OCI-LY3 (cell line): Measurements from ENCODE around the gene ENDOU.

ENCODE experiments used
- H2AFZ ChIP-seq: fragments of 200-600, 300-600 bp; shearing (Covaris generic); 2 replicates; pipeline ENCODE4 v1.6.0; 2014; ENCODE audit warnings: antibody characterized with exemption, low read depth, low read length
- H3K27ac ChIP-seq: fragments of 200-600, 300-600 bp; sonication (generic); 2 replicates; pipeline ENCODE4 v1.5.1; 2014; ENCODE audit warnings: mild to moderate bottlenecking, low read length, moderate library complexity, mixed read lengths
- H3K27me3 ChIP-seq: fragments of 200-600, 300-600 bp; sonication (generic); 2 replicates; pipeline ENCODE4 v1.6.1; 2014; ENCODE audit warnings: low read depth, low read length, mixed read lengths
- H3K36me3 ChIP-seq: fragments of 200-600, 300-600 bp; sonication (generic); replicated peaks from 2 replicates; pipeline ENCODE3; 2014; ENCODE audit warnings: low read depth, low read length, mixed read lengths
- H3K4me1 ChIP-seq: fragments of 300-600, 200-600 bp; sonication (generic); 2 replicates; pipeline ENCODE4 v1.6.1; 2014; ENCODE audit warnings: low read length, mixed read lengths
- H3K4me2 ChIP-seq: fragments of 200-600, 300-600 bp; sonication (generic); 2 replicates; pipeline ENCODE4 v1.6.1; 2014; ENCODE audit warnings: low read length, mixed read lengths
- H3K4me3 ChIP-seq: fragments of 300-600, 200-600 bp; sonication (generic); 2 replicates; pipeline ENCODE4 v1.5.1; 2014; ENCODE audit warnings: antibody characterized with exemption, mild to moderate bottlenecking, low read length, moderate library complexity
- H3K79me2 ChIP-seq: fragments of 300-600, 200-600 bp; shearing (Covaris generic); 2 replicates; pipeline ENCODE4 v1.6.1; 2014; ENCODE audit warnings: mild to moderate bottlenecking, low read length, mixed read lengths
- H3K9ac ChIP-seq: fragments of 300-600, 200-600 bp; shearing (Covaris generic); 2 replicates; pipeline ENCODE4 v1.6.0; 2014; ENCODE audit warnings: mild to moderate bottlenecking, low read length, moderate library complexity
- H3K9me3 ChIP-seq: fragments of 200-600, 300-600 bp; shearing (Covaris generic); 2 replicates; pipeline ENCODE4 v1.6.1; 2014; ENCODE audit warnings: low read length, mixed read lengths; ENCODE audit not compliant: insufficient read depth
- H4K20me1 ChIP-seq: fragments of 200-600, 300-600 bp; sonication (generic); 2 replicates; pipeline ENCODE4 v1.6.1; 2016; ENCODE audit warnings: low read length, mixed read lengths; ENCODE audit not compliant: insufficient read depth
- EZH2phosphoT487 ChIP-seq: fragments of 200-600 bp; shearing (Covaris generic); IDR thresholded peaks from 2 replicates; pipeline ENCODE4 v1.6.1; 2018; ENCODE audit warnings: antibody characterized with exemption, mixed run types, low read depth
- TF ChIP-seq, protein P1 (sequence below): fragments of 200-600, 300-600 bp; sonication (generic); IDR thresholded peaks from 2 replicates; pipeline ENCODE4 v1.5.1; 2014; ENCODE audit warnings: antibody characterized with exemption, low read length, low read depth

ENDOU gene

DNA sequence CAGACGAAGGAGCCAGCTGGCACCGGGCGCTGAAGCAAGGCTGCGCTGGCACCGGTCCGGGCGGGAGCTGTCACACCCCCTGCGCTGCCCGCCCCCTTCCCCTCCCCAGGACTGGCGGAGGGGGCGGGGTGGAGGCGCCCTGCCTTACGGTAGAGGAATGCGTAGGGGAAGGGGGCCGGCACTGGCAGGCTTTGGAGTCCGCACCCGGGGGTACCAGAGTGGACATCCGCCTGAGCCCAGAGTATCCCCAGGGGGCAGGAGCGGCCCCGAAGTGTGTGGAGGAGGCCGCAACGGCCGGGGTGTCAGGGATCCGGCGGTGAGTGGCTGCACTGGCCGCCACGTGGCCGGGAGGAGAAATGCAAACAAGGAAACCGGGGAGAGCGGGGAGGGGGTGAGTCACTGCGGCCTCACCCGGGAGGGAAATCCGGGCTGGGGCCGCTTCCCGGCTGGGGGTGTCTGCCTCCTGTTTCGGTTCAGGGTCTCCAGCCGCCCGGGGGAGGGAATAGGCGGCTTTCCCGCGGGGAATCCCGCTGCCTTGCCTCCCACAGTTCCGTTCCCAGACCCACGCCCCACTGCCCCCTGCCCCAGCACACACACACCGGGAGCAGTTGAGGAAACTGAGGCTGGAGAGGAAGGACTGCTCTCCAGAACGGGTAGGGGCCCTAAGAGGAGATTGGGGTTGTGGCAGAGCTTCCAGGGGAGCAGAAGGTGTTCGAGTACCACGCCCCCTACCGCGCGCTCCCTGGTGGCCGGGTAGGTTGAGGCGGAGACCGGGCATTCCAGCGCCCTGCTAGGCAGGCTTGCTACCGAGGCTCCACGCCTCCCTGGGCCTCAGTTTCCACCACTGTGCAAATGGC is 33.8 kb upstream of the ENDOU start, which contains the start of gene RAPGEF3:
Gene RAPGEF3, minus strand, starts transcription at position 47 of the 857 bp plus-strand sequence. CDS start 324 bp downstream, outside the sequence.
- H3K4me1 ChIP-seq = peaks cover 51% of the 10 kb centered on the region

GRCh38 chr12:47758584-47758833 is 33.2 kb upstream of the ENDOU start:
- Histone ChIP-seq H4K20me1 (no peaks in the 10 kb centered on the region), H3K4me3 (peak overlapping the region; percentile 89), H3K36me3 (no peaks in the 10 kb centered on the region), H3K4me1 (peaks cover 52% of the 10 kb centered on the region), H3K27ac (no peak overlapping the region), H3K4me2 (peak overlapping the region; percentile 94), H3K9me3 (no peaks in the 10 kb centered on the region), H3K27me3 (no peaks in the 10 kb centered on the region), H2AFZ (peak overlapping the region; percentile 79; the same call in 1 of the 2 replicates), H3K9ac (peak overlapping the region; percentile 77; the same call in 1 of the 2 replicates), H3K79me2 (no peaks in the 10 kb centered on the region)
- TF ChIP-seq EZH2phosphoT487 = no peak
- TF ChIP-seq, protein P1, sequence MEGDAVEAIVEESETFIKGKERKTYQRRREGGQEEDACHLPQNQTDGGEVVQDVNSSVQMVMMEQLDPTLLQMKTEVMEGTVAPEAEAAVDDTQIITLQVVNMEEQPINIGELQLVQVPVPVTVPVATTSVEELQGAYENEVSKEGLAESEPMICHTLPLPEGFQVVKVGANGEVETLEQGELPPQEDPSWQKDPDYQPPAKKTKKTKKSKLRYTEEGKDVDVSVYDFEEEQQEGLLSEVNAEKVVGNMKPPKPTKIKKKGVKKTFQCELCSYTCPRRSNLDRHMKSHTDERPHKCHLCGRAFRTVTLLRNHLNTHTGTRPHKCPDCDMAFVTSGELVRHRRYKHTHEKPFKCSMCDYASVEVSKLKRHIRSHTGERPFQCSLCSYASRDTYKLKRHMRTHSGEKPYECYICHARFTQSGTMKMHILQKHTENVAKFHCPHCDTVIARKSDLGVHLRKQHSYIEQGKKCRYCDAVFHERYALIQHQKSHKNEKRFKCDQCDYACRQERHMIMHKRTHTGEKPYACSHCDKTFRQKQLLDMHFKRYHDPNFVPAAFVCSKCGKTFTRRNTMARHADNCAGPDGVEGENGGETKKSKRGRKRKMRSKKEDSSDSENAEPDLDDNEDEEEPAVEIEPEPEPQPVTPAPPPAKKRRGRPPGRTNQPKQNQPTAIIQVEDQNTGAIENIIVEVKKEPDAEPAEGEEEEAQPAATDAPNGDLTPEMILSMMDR = no peak

More for the DNA sequence above, 33.8 kb upstream of the ENDOU start, which contains the start of gene RAPGEF3:
- TF ChIP-seq EZH2phosphoT487 = no peak
- TF ChIP-seq, protein P1 = peak; percentile 66
- Histone ChIP-seq H3K4me3 (peak within 1 kb of the TSS; percentile 89), H3K9me3 (no peaks in the 10 kb centered on the region), H3K27me3 (no peaks in the 10 kb centered on the region), H2AFZ (peak within 1 kb of the TSS; percentile 79), H3K27ac (peak within 1 kb of the TSS; percentile 39), H3K4me2 (peak within 1 kb of the TSS; percentile 94), H3K9ac (peak within 1 kb of the TSS; percentile 77), H3K36me3 (no peaks in the 10 kb centered on the region), H3K79me2 (no peaks in the 10 kb centered on the region), H4K20me1 (no peaks in the 10 kb centered on the region)

DNA sequence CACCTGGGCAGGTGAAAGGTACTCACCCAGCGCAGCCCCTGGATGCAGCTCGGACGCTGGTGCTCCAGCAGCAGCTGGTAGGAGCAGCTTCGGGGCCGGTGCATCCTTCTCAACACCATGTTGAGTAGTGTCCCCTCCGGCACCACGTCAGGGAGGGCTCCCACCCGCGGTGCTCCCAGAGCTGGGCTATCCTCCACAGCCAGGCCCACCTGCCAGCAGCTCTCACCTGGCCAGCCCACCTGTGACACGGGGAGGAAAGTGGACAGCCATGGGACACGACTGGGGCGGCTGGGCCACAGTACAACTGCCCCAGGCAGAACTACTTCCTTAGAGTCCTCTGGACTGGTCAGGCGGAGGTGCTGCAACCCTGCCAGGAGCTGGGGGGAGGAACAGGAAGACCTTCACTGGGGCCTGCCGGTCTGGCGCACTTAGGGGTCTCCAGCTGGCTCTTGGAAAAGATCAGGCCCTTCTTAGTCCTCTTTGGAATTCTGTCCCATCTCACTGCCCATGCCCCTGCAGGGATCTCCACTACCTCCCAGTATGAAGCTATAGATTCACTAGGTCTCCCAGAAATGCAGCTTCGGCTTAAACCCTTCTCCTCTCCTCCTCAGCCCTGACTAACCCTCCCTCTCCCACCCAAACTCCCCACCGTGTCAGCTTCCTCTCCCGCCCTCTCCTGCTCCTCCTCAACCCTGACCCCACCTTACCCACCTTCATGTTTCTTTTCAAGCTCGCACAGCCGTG is 32.7 kb upstream of the ENDOU start:
- Histone ChIP-seq H3K27me3 (no peaks in the 10 kb centered on the region), H3K27ac (no peak overlapping the region), H3K4me1 (peaks cover 57% of the 10 kb centered on the region), H3K9ac (peak overlapping the region; percentile 77; the same call in 1 of the 2 replicates), H3K9me3 (no peaks in the 10 kb centered on the region), H3K36me3 (no peaks in the 10 kb centered on the region), H4K20me1 (no peaks in the 10 kb centered on the region), H3K4me3 (peak overlapping the region; percentile 89), H3K4me2 (peak overlapping the region; percentile 94), H3K79me2 (no peaks in the 10 kb centered on the region), H2AFZ (no peak overlapping the region)
- TF ChIP-seq, protein P1 = no peak
- no peak for TF ChIP-seq EZH2phosphoT487

DNA sequence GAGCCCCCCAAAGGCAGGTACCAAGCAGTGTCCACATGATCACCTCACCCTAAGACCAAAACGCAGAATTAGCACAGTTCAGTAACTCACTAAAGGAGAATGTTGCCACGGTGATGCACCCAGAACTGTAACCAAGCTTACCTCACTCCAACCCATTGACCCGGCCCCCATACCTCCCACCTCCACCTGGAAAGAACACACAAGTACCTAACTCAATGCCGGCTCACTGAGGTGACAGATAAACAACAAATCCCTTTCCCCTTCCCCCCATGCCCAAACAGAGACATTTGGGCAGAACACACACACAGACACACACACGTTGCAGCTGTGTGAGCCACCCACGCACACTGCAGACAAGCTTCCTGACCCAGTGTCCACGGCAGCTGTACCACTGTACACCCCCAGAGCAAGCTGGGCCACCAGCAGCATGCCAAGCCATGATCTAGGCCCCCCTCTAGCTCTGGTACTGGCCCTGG is 32.1 kb upstream of the ENDOU start:
- H4K20me1 ChIP-seq = no peaks in the 10 kb centered on the region
- no peak overlapping the region for H3K4me3 ChIP-seq
- H3K36me3 ChIP-seq = no peaks in the 10 kb centered on the region
- H3K4me1 ChIP-seq = peaks cover 59% of the 10 kb centered on the region
- no peak overlapping the region for H3K27ac ChIP-seq
- H3K9me3 ChIP-seq = no peaks in the 10 kb centered on the region
- H3K9ac ChIP-seq = no peak overlapping the region
- no peak for TF ChIP-seq EZH2phosphoT487
- TF ChIP-seq, protein P1 = no peak
- H3K79me2 ChIP-seq = no peaks in the 10 kb centered on the region
- peak overlapping the region; percentile 94; the same call in 1 of the 2 replicates for H3K4me2 ChIP-seq
- H2AFZ ChIP-seq = no peak overlapping the region
- H3K27me3 ChIP-seq = no peaks in the 10 kb centered on the region
